NAMALWA (cell line): ENCODE results near the gene MECR.

Source experiments
- DNase-seq: peaks from one replicate; pipeline ENCODE4 v3.0.0-alpha.2; 2015; ENCODE audit warnings: low spot score

The MECR gene

GRCh38 chr1:29202053-29202452, 28.7 kb downstream of the MECR start:
- no peak for DNase-seq

GRCh38 chr1:29201595-29202051, 29.1 kb downstream of the MECR start:
- no peak for DNase-seq

GRCh38 chr1:29200906-29201594, 29.7 kb downstream of the MECR start:
- DNase-seq: no peak

- DNase-seq: no peak
Measured at GRCh38 chr1:29197993-29198392, 32.7 kb downstream of the MECR start.

GRCh38 chr1:29197590-29197924, 33.2 kb downstream of the MECR start:
- peak; percentile 70 for DNase-seq

- DNase-seq: no peak
Measured at GRCh38 chr1:29196863-29197589, 33.7 kb downstream of the MECR start.

- no peak for DNase-seq
Measured at GRCh38 chr1:29195881-29196291, 34.8 kb downstream of the MECR start.

GRCh38 chr1:29193879-29194455, 36.8 kb downstream of the MECR start:
- no peak for DNase-seq

- no peak for DNase-seq
Measured at GRCh38 chr1:29190718-29191117, 40.0 kb downstream of the MECR start.

GRCh38 chr1:29186707-29187106, 44.0 kb downstream of the MECR start:
- no peak for DNase-seq

GRCh38 chr1:29186252-29186651, 44.5 kb downstream of the MECR start:
- no peak for DNase-seq

GRCh38 chr1:29183287-29183686, 47.4 kb downstream of the MECR start:
- DNase-seq: no peak

GRCh38 chr1:29181413-29182225, 49.1 kb downstream of the MECR start, which contains the start of gene SRSF4:
Gene SRSF4 (minus strand): TSS chr1:29181900. CDS start chr1:29181752, 148 bp downstream.
- peak; percentile 98 for DNase-seq

- peak; percentile 19 for DNase-seq
Measured at GRCh38 chr1:29180497-29181412, 50.0 kb downstream of the MECR start.

GRCh38 chr1:29179641-29180184, 51.0 kb downstream of the MECR start:
- peak; percentile 23 for DNase-seq

GRCh38 chr1:29177022-29177705, 53.6 kb downstream of the MECR start:
- no peak for DNase-seq

- no peak for DNase-seq
Measured at GRCh38 chr1:29176576-29176975, 54.2 kb downstream of the MECR start.

- no peak for DNase-seq
Measured at GRCh38 chr1:29172415-29172939, 58.3 kb downstream of the MECR start.

GRCh38 chr1:29171521-29171920, 59.2 kb downstream of the MECR start:
- DNase-seq: no peak

GRCh38 chr1:29171089-29171488, 59.6 kb downstream of the MECR start:
- DNase-seq: no peak
